ENCODE measurements around the gene TSN. TPM values are rescaled to one million over a fixed set of nuclear protein-coding genes. Genes with fewer than 3 reads are reported as not detected.
"Not testable (repeated sequence)": the region's sequence is repeated elsewhere in the genome, so short reads cannot be mapped to it uniquely, and the experiment has no call there.

TSN gene
- total RNA-seq, 2 donors from 2014 or later: 71.5 to 79.8 TPM

DNA sequence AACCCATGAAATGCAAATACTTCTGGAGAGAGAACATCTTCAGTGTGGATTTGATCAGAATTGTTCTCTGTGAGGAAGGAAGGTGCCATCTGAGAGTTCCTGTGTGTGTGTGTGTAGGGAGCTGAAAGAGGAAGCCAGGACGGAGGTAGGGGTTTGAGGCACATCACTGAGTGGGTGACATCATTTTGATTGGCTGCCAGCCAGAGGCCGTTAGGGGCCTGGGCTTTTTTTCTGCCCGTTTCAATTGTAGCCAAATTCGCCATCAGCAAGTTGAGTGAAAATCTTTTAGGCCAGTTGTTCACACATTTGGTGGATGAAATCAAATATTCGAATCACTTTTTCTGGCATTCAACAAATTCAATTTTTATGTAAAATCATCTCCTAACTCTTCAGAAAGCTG lies 48.9 kb downstream of the TSN start:
- no peaks in the 10 kb centered on the region for H3K36me3 Mint-ChIP-seq (ENCODE audit: low read depth)
- H3K4me1 Mint-ChIP-seq: peaks cover 24% of the 10 kb centered on the region

GRCh38 chr2:121804997-121805765 lies 49.7 kb downstream of the TSN start:
- peaks cover 24% of the 10 kb centered on the region for H3K4me1 Mint-ChIP-seq
- peaks cover 5% of the 10 kb centered on the region for H3K9me3 ChIP-seq (ENCODE audit: control insufficient read depth, low read length)
- no peaks in the 10 kb centered on the region for H3K27me3 Mint-ChIP-seq (ENCODE audit: insufficient read depth)
- peak overlapping the region; percentile 0 for H3K4me3 Mint-ChIP-seq
- no peak overlapping the region for H3K27ac ChIP-seq (ENCODE audit: low read depth, low read length)
- H3K36me3 ChIP-seq (ENCODE audit: control insufficient read depth, insufficient read depth, low read length): no peaks in the 10 kb centered on the region
- no peak for TF ChIP-seq CTCF (conservative IDR thresholded peaks at IDR 0.05)
- no peak overlapping the region for H3K9ac ChIP-seq (ENCODE audit: extremely low read depth, low read length, poor library complexity, severe bottlenecking)
- H3K36me3 Mint-ChIP-seq (ENCODE audit: low read depth): no peaks in the 10 kb centered on the region
- peak overlapping the region; percentile 81 for H3K27ac Mint-ChIP-seq
- H3K4me1 ChIP-seq (ENCODE audit: control insufficient read depth, insufficient read depth, low read length): peaks cover 3% of the 10 kb centered on the region
- DNase-seq: no peak
- no peaks in the 10 kb centered on the region for H3K27me3 ChIP-seq (ENCODE audit: control insufficient read depth, insufficient read depth, low read length, poor library complexity, severe bottlenecking)
- no peak overlapping the region for H3K4me3 ChIP-seq (ENCODE audit: low read length)
- peaks cover 7% of the 10 kb centered on the region for H3K9me3 Mint-ChIP-seq
- WGBS, 2 experiments (ENCODE audit: insufficient coverage in 1 of 2, insufficient read length in 1 of 2): 79 to 80% methylated on average over 2 to 3 of the region's 3 CpGs

More for the DNA sequence above, 48.9 kb downstream of the TSN start:
- WGBS, 2 experiments (ENCODE audit: insufficient coverage in 1 of 2, insufficient read length in 1 of 2): 45 to 59% methylated on average over 4 to 5 of the region's 5 CpGs
- Mint-ChIP-seq H3K4me3 (no peak overlapping the region), H3K9me3 (peaks cover 7% of the 10 kb centered on the region), H3K27ac (peak overlapping the region; percentile 81), H3K27me3 (ENCODE audit: insufficient read depth) (no peaks in the 10 kb centered on the region)
- H3K4me1 ChIP-seq (ENCODE audit: control insufficient read depth, insufficient read depth, low read length): peaks cover 3% of the 10 kb centered on the region
- peak; percentile 66 for DNase-seq
- H3K4me3 ChIP-seq (ENCODE audit: low read length): no peak overlapping the region
- no peaks in the 10 kb centered on the region for H3K27me3 ChIP-seq (ENCODE audit: control insufficient read depth, insufficient read depth, low read length, poor library complexity, severe bottlenecking)
- H3K9ac ChIP-seq (ENCODE audit: extremely low read depth, low read length, poor library complexity, severe bottlenecking): no peak overlapping the region
- H3K27ac ChIP-seq (ENCODE audit: low read depth, low read length): no peak overlapping the region
- peaks cover 5% of the 10 kb centered on the region for H3K9me3 ChIP-seq (ENCODE audit: control insufficient read depth, low read length)
- no peaks in the 10 kb centered on the region for H3K36me3 ChIP-seq (ENCODE audit: control insufficient read depth, insufficient read depth, low read length)
- TF ChIP-seq CTCF (conservative IDR thresholded peaks at IDR 0.05): no peak

GRCh38 chr2:121805766-121806143 lies 50.3 kb downstream of the TSN start:
- peaks cover 5% of the 10 kb centered on the region for H3K9me3 ChIP-seq (ENCODE audit: control insufficient read depth, low read length)
- Mint-ChIP-seq H3K27me3 (ENCODE audit: insufficient read depth) (no peaks in the 10 kb centered on the region), H3K36me3 (ENCODE audit: low read depth) (no peaks in the 10 kb centered on the region), H3K9me3 (peaks cover 7% of the 10 kb centered on the region), H3K4me3 (no peak overlapping the region), H3K27ac (no peak overlapping the region), H3K4me1 (peaks cover 25% of the 10 kb centered on the region)
- no peak overlapping the region for H3K9ac ChIP-seq (ENCODE audit: extremely low read depth, low read length, poor library complexity, severe bottlenecking)
- H3K36me3 ChIP-seq (ENCODE audit: control insufficient read depth, insufficient read depth, low read length): no peaks in the 10 kb centered on the region
- no peak overlapping the region for H3K4me3 ChIP-seq (ENCODE audit: low read length)
- H3K4me1 ChIP-seq (ENCODE audit: control insufficient read depth, insufficient read depth, low read length): peaks cover 3% of the 10 kb centered on the region
- no peak for DNase-seq
- no peak for TF ChIP-seq CTCF (conservative IDR thresholded peaks at IDR 0.05)
- no peak overlapping the region for H3K27ac ChIP-seq (ENCODE audit: low read depth, low read length)
- no peaks in the 10 kb centered on the region for H3K27me3 ChIP-seq (ENCODE audit: control insufficient read depth, insufficient read depth, low read length, poor library complexity, severe bottlenecking)
- 74 to 100% methylated on average over 3 to 7 of the region's 7 CpGs for WGBS, 2 experiments (ENCODE audit: insufficient coverage in 1 of 2, insufficient read length in 1 of 2)

- not testable (repeated sequence) for H3K9me3 ChIP-seq (ENCODE audit: control insufficient read depth, low read length); H3K27ac Mint-ChIP-seq
- peaks cover 35% of the 10 kb centered on the region for H3K4me1 Mint-ChIP-seq
Observed at GRCh38 chr2:121807771-121808170, 52.3 kb downstream of the TSN start.

More at GRCh38 chr2:121807771-121808170, 52.3 kb downstream of the TSN start:
- WGBS, 2 experiments (ENCODE audit: insufficient coverage in 1 of 2, insufficient read length in 1 of 2): 96 to 98% methylated on average over 7 to 8 of the region's 8 CpGs
- H3K27me3 Mint-ChIP-seq (ENCODE audit: insufficient read depth); H3K27ac ChIP-seq (ENCODE audit: low read depth, low read length); H3K4me3 Mint-ChIP-seq; H3K4me3 ChIP-seq (ENCODE audit: low read length); H3K9me3 Mint-ChIP-seq; H3K36me3 ChIP-seq (ENCODE audit: control insufficient read depth, insufficient read depth, low read length); H3K36me3 Mint-ChIP-seq (ENCODE audit: low read depth); H3K4me1 ChIP-seq (ENCODE audit: control insufficient read depth, insufficient read depth, low read length); H3K9ac ChIP-seq (ENCODE audit: extremely low read depth, low read length, poor library complexity, severe bottlenecking); H3K27me3 ChIP-seq (ENCODE audit: control insufficient read depth, insufficient read depth, low read length, poor library complexity, severe bottlenecking); DNase-seq: not testable (repeated sequence)
